Trophoblast cell (in vitro differentiated cells and primary cell): Measurements from ENCODE around the gene CACNA2D3.

Experiments used
- DNase-seq, 2 donors: peaks; one replicate each; pipeline ENCODE4 v3.0.0-alpha.2; 2016
- H2AFZ ChIP-seq: 2 replicates; pipeline ENCODE4 v1.6.1; 2013; ENCODE audit warnings: low read length, moderate library complexity, mild to moderate bottlenecking; ENCODE audit not compliant: insufficient read depth, poor library complexity
- H2AK5ac ChIP-seq: 2 replicates; pipeline ENCODE4 v1.6.1; 2013; ENCODE audit warnings: mild to moderate bottlenecking, low read length
- H2BK120ac ChIP-seq: 2 replicates; pipeline ENCODE4 v1.6.1; 2013; ENCODE audit warnings: low read length, mild to moderate bottlenecking, moderate library complexity; ENCODE audit not compliant: insufficient read depth, poor library complexity
- H2BK12ac ChIP-seq: 2 replicates; pipeline ENCODE4 v1.6.1; 2013; ENCODE audit warnings: mild to moderate bottlenecking, low read length, moderate library complexity
- H2BK5ac ChIP-seq: 2 replicates; pipeline ENCODE4 v1.6.1; 2013; ENCODE audit warnings: low read length, low read depth, moderate library complexity, mild to moderate bottlenecking; ENCODE audit not compliant: poor library complexity
- H3K14ac ChIP-seq: 2 replicates; pipeline ENCODE4 v1.6.1; 2013; ENCODE audit warnings: mild to moderate bottlenecking, low read length
- H3K18ac ChIP-seq: 2 replicates; pipeline ENCODE4 v1.6.1; 2013; ENCODE audit warnings: mild to moderate bottlenecking, low read length
- H3K23ac ChIP-seq: 2 replicates; pipeline ENCODE4 v1.6.1; 2013; ENCODE audit warnings: low read length
- H3K27ac ChIP-seq: 2 replicates; pipeline ENCODE4 v1.5.1; 2013; ENCODE audit warnings: low read depth, mild to moderate bottlenecking, inconsistent platforms, low read length, moderate library complexity
- H3K27me3 ChIP-seq: 2 replicates; pipeline ENCODE4 v1.6.1; 2013; ENCODE audit warnings: inconsistent platforms, mild to moderate bottlenecking, low read length, moderate library complexity; ENCODE audit not compliant: insufficient read depth
- H3K36me3 ChIP-seq, 2 experiments: 1 replicate in 1 of 2; 2 replicates in 1 of 2; pipeline ENCODE4 v1.6.1; 2013; ENCODE audit warnings: low read length in 2 of 2, mild to moderate bottlenecking in 2 of 2, moderate library complexity in 1 of 2; ENCODE audit not compliant: insufficient read depth in 2 of 2, control insufficient read depth in 1 of 2
- H3K4ac ChIP-seq: 2 replicates; pipeline ENCODE4 v1.6.1; 2013; ENCODE audit warnings: low read depth, mild to moderate bottlenecking, low read length, moderate library complexity
- H3K4me1 ChIP-seq, 2 experiments: 1 replicate in 1 of 2; 2 replicates in 1 of 2; pipeline ENCODE4 v1.6.1; 2013; ENCODE audit warnings: low read length in 2 of 2, mild to moderate bottlenecking in 2 of 2, moderate library complexity in 1 of 2; ENCODE audit not compliant: insufficient read depth in 2 of 2, control insufficient read depth in 1 of 2
- H3K4me2 ChIP-seq: 2 replicates; pipeline ENCODE4 v1.6.1; 2013; ENCODE audit warnings: inconsistent platforms, mild to moderate bottlenecking, low read length, moderate library complexity
- H3K4me3 ChIP-seq: 2 replicates; pipeline ENCODE4 v1.5.1; 2013; ENCODE audit warnings: mild to moderate bottlenecking, low read depth, low read length, inconsistent platforms
- H3K79me1 ChIP-seq: one replicate; pipeline ENCODE4 v1.6.1; 2013; ENCODE audit warnings: low read length
- H3K79me2 ChIP-seq: 2 replicates; pipeline ENCODE4 v1.6.1; 2013; ENCODE audit warnings: low read length, mild to moderate bottlenecking; ENCODE audit not compliant: control insufficient read depth, insufficient read depth, poor library complexity
- H3K9ac ChIP-seq: 2 replicates; pipeline ENCODE4 v1.6.1; 2013; ENCODE audit warnings: mild to moderate bottlenecking, low read length
- H3K9me3 ChIP-seq: 2 replicates; pipeline ENCODE4 v1.6.1; 2013; ENCODE audit warnings: low read depth, mild to moderate bottlenecking, control low read depth, inconsistent platforms, low read length; ENCODE audit not compliant: insufficient read depth
- H4K12ac ChIP-seq: 2 replicates; pipeline ENCODE4 v1.6.1; 2013; ENCODE audit warnings: low read depth, mild to moderate bottlenecking, low read length, moderate library complexity
- H4K8ac ChIP-seq: 2 replicates; pipeline ENCODE4 v1.6.1; 2013; ENCODE audit warnings: low read depth, mild to moderate bottlenecking, low read length, moderate library complexity
- H4K91ac ChIP-seq: one replicate; pipeline ENCODE4 v1.6.1; 2013; ENCODE audit warnings: low read depth, mild to moderate bottlenecking, low read length, moderate library complexity
- WGBS: extraction: QIAGEN DNeasy Blood & Tissue Kit; methylation state at CpG from one replicate; pipeline ENCODE4 v1.1.7; 2013; ENCODE audit warnings: missing lambda C conversion rate; ENCODE audit not compliant: insufficient read length, insufficient coverage; ENCODE audit errors: extremely low coverage; 5-methylcytosine and 5-hydroxymethylcytosine counted together

The CACNA2D3 gene

DNA sequence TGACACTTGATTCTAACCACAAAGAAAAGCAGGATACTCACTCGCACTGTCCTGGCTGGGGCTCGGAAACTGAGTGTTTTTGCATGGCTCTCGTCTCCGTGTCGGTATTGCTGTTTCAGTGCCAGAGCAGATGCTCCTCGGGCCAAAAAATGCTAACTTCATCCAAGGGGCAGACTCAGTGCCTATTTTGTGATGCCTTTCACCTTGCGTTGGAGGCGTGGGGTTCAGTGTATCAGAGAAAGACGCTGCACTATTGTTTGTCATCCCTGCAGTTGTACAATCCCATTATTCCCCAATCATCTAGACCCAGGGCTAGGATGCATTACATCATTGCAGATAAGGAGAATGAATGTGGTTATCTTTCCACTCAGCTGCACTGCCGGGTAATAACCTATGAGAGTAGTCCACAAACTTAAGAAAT is 1.4 kb downstream of the CACNA2D3 start:
- H3K9me3 ChIP-seq = peaks cover 2% of the 10 kb centered on the region
- peaks cover 48% of the 10 kb centered on the region for H3K27me3 ChIP-seq
- no peak overlapping the region for H2AK5ac ChIP-seq
- no peak overlapping the region for H3K4me3 ChIP-seq
- no peak overlapping the region for H3K23ac ChIP-seq
- no peak overlapping the region for H2AFZ ChIP-seq
- H3K4ac ChIP-seq = no peak overlapping the region
- H3K9ac ChIP-seq = no peak overlapping the region
- H3K14ac ChIP-seq = no peak overlapping the region
- H3K4me2 ChIP-seq = peak overlapping the region; percentile 88
- H4K91ac ChIP-seq = no peak overlapping the region
- H3K18ac ChIP-seq = no peak overlapping the region
- H3K79me1 ChIP-seq = no peaks in the 10 kb centered on the region
- peaks cover 2% of the 10 kb centered on the region for H3K79me2 ChIP-seq
- no peak overlapping the region for H4K12ac ChIP-seq
- no peak overlapping the region for H2BK5ac ChIP-seq
- H3K27ac ChIP-seq = no peak overlapping the region
- H3K36me3 ChIP-seq = no peaks in the 10 kb centered on the region
- H2BK12ac ChIP-seq = no peak overlapping the region
- no peak overlapping the region for H4K8ac ChIP-seq
- H3K4me1 ChIP-seq = peaks cover 8 to 10% of the 10 kb centered on the region in 2 experiments
- no CpG with 5 or more reads among the region's 10 CpGs for WGBS
- peak in 1 of 2 donors; percentile 68 for DNase-seq
- H2BK120ac ChIP-seq = no peak overlapping the region

DNA sequence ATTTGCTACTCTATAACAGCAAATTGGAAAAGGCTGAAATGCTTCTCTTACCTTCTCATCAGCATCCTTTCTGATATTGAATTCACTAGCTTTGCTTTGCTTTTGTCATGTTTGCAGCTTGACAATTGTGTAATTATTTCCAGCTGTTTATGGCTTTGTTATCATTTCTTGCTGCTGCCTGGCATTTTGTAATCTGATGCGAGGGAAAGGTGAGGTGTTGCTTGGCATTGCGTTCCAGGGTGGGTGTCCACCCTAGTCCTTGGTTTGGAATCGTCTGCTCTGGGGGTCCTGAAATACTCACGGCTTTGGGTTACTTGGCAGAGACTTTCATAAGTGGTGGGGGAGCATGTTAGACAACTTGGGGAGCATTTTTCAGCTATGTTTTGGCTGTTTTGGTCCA is 2.9 kb downstream of the CACNA2D3 start:
- WGBS = no CpG with 5 or more reads among the region's 4 CpGs
- Histone ChIP-seq H3K79me2 (peaks cover 2% of the 10 kb centered on the region), H4K8ac (no peak overlapping the region), H3K27me3 (peaks cover 42% of the 10 kb centered on the region), H3K4me2 (no peak overlapping the region), H4K91ac (no peak overlapping the region), H3K9me3 (peaks cover 2% of the 10 kb centered on the region), H3K9ac (no peak overlapping the region), H2BK12ac (no peak overlapping the region), H3K79me1 (no peaks in the 10 kb centered on the region), H3K18ac (no peak overlapping the region), H3K14ac (no peak overlapping the region), H4K12ac (no peak overlapping the region), H2AK5ac (no peak overlapping the region), H3K4me1 (peaks cover 8 to 10% of the 10 kb centered on the region in 2 experiments), H2AFZ (no peak overlapping the region), H2BK120ac (no peak overlapping the region), H3K23ac (no peak overlapping the region), H2BK5ac (no peak overlapping the region), H3K4ac (no peak overlapping the region), H3K36me3 (no peaks in the 10 kb centered on the region), H3K27ac (no peak overlapping the region), H3K4me3 (no peak overlapping the region)
- DNase-seq = no peak

DNA sequence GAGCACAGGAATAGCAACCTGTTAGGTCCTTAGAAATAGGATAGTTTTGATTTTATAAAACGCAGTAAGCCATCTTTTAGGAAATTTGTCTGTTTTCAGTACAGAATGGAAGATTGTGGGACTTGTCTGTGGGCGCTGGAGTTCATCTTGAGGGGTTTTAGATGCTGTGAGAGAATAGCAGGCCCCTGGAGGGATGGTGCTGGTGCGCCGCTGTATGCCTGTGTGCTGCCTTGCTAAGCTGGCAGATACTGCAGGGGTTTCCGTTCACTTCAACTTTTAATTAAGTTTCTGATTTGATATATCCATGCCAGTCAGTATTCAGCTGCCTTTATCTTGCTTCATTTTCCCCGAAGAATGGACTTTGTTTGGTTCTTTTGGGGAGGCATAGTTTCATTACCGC is 4.2 kb downstream of the CACNA2D3 start:
- H3K27ac ChIP-seq = no peak overlapping the region
- no peak overlapping the region for H3K4ac ChIP-seq
- H3K36me3 ChIP-seq = no peaks in the 10 kb centered on the region
- no peak overlapping the region for H3K18ac ChIP-seq
- H3K23ac ChIP-seq = no peak overlapping the region
- no peak overlapping the region for H3K14ac ChIP-seq
- WGBS = no CpG with 5 or more reads among the region's 7 CpGs
- H2BK120ac ChIP-seq = no peak overlapping the region
- no peak overlapping the region for H4K8ac ChIP-seq
- H2BK5ac ChIP-seq = no peak overlapping the region
- no peak for DNase-seq
- H3K9me3 ChIP-seq = peaks cover 2% of the 10 kb centered on the region
- H3K79me2 ChIP-seq = peaks cover 2% of the 10 kb centered on the region
- H2BK12ac ChIP-seq = no peak overlapping the region
- H3K4me3 ChIP-seq = no peak overlapping the region
- no peak overlapping the region for H3K9ac ChIP-seq
- H4K12ac ChIP-seq = no peak overlapping the region
- no peak overlapping the region for H3K4me2 ChIP-seq
- H2AK5ac ChIP-seq = no peak overlapping the region
- H3K79me1 ChIP-seq = no peaks in the 10 kb centered on the region
- H3K4me1 ChIP-seq = peaks cover 0 to 3% of the 10 kb centered on the region in 2 experiments
- no peak overlapping the region for H4K91ac ChIP-seq
- peaks cover 30% of the 10 kb centered on the region for H3K27me3 ChIP-seq
- H2AFZ ChIP-seq = no peak overlapping the region

DNA sequence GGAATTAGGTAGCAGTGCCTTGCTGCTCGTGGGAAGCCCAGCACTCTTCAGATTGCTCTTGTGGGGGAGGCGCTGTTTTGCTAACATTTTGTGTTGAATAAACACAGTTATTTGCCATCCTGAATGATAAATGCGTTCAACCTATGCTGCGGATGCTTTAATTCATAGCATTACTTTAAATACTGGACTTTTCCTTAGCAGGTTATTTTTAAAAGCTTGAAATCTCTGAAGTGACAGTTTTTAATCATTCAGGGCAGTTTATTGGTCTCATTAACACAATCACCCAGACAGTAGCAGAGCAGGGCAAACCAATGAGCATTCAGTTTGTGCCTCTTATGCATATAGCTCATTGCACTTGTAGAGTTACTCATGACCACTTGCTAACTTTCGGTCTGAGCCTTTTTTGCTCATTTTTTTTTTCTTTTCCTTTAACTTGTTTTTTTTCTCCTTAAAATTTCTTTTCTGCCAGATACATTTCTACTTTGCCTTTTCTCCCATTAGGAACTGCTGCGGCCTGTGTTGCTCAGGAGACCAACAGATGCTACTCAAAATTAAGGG is 5.2 kb downstream of the CACNA2D3 start:
- DNase-seq = no peak
- H3K4ac ChIP-seq = no peak overlapping the region
- no peak overlapping the region for H3K23ac ChIP-seq
- no peak overlapping the region for H4K8ac ChIP-seq
- H2AK5ac ChIP-seq = no peak overlapping the region
- no peaks in the 10 kb centered on the region for H3K36me3 ChIP-seq
- no peak overlapping the region for H2AFZ ChIP-seq
- H4K12ac ChIP-seq = no peak overlapping the region
- H3K4me2 ChIP-seq = no peak overlapping the region
- peaks cover 22% of the 10 kb centered on the region for H3K27me3 ChIP-seq
- no peak overlapping the region for H2BK120ac ChIP-seq
- no peaks in the 10 kb centered on the region for H3K79me1 ChIP-seq
- no CpG with 5 or more reads among the region's 6 CpGs for WGBS
- H3K4me3 ChIP-seq = no peak overlapping the region
- no peak overlapping the region for H2BK5ac ChIP-seq
- peaks cover 2% of the 10 kb centered on the region for H3K9me3 ChIP-seq
- no peaks in the 10 kb centered on the region for H3K4me1 ChIP-seq
- H3K27ac ChIP-seq = no peak overlapping the region
- no peak overlapping the region for H3K18ac ChIP-seq
- H3K9ac ChIP-seq = no peak overlapping the region
- no peaks in the 10 kb centered on the region for H3K79me2 ChIP-seq
- H3K14ac ChIP-seq = no peak overlapping the region
- H4K91ac ChIP-seq = no peak overlapping the region
- no peak overlapping the region for H2BK12ac ChIP-seq
